HCT116 (cell line): ENCODE data around the gene WDR70. TPM values are rescaled to one million over a fixed set of nuclear protein-coding genes. Genes with fewer than 3 reads are reported as not detected.
"Not testable (repeated sequence)": the region's sequence is repeated elsewhere in the genome, so short reads cannot be mapped to it uniquely, and the experiment has no call there.

Source experiments
- ATAC-seq: fragments of 200-7000 bp; cut with Tn5 transposase; 2 replicates; pipeline ENCODE4 v1.9.1; 2020; ENCODE audit warnings: mild to moderate bottlenecking, moderate library complexity
- BruUV-seq: library from RNA; stranded (reverse); fragments of 400-500 nt; replicated peaks from 2 replicates; lab custom pipeline; 2021; lab: Mats Ljungman, UMichigan
- CTCF ChIA-PET: fragments of 300-600 bp; sonication (Branson Sonifier 250); formaldehyde crosslinking; loops from one replicate; lab custom pipeline; 2021; ENCODE audit warnings: antibody characterized with exemption; lab: Charles Lee
- POLR2A ChIA-PET: fragments of 300-600, 350-600 bp; sonication (Branson Sonifier 250); formaldehyde crosslinking; loops from one replicate; lab custom pipeline; 2021; ENCODE audit warnings: antibody characterized with exemption; lab: Charles Lee
- RAD21 ChIA-PET, 2 experiments: fragments of 300-600 bp; sonication (Branson Sonifier 250); formaldehyde crosslinking; loops; one replicate each; lab custom pipeline; 2023; ENCODE audit warnings: low total read pairs in 2 of 2; ENCODE audit not compliant: uncharacterized antibody in 2 of 2, unreplicated experiment in 2 of 2, low non-redundant PET in 1 of 2; lab: Charles Lee
- DNase-seq: peaks from one replicate; pipeline ENCODE4 v3.0.0-alpha.2; 2010; ENCODE audit warnings: low read depth, low spot score
- H2AFZ ChIP-seq: fragments of 200-600 bp; shearing (Covaris generic), sonication (generic); 2 replicates; pipeline ENCODE4 v1.6.1; 2017; ENCODE audit warnings: low read depth, mixed run types, mixed read lengths, antibody characterized with exemption, low read length; ENCODE audit not compliant: poor library complexity, severe bottlenecking
- H3K27ac ChIP-seq: 2 replicates; pipeline ENCODE4 v1.5.1; 2012; ENCODE audit warnings: low read depth, low read length
- H3K27me3 ChIP-seq: fragments of 200-600 bp; sonication (generic); 2 replicates; pipeline ENCODE4 v1.6.1; 2016; ENCODE audit warnings: mixed run types, low read length, mixed read lengths; ENCODE audit not compliant: insufficient read depth
- H3K36me3 ChIP-seq, 2 experiments: fragments of 200-500 bp in 1 of 2; fragments of 200-600 bp in 1 of 2; sonication (Bioruptor generic) in 1 of 2; sonication (generic) in 1 of 2; 2 replicates each; pipeline versions ENCODE4 v1.5.1 to v1.6.1; 2014 to 2016; ENCODE audit warnings: low read length in 2 of 2, inconsistent platforms in 1 of 2, mixed read lengths in 1 of 2, mixed run types in 1 of 2; ENCODE audit not compliant: insufficient read depth in 2 of 2, control insufficient read depth in 1 of 2
- H3K4me1 ChIP-seq, 2 experiments: fragments of 200-600 bp in 1 of 2; sonication (generic) in 1 of 2; 2 replicates each; pipeline versions ENCODE4 v1.5.1 to v1.6.1; 2012 to 2017; ENCODE audit warnings: low read length in 2 of 2, inconsistent platforms in 1 of 2, mild to moderate bottlenecking in 1 of 2, mixed read lengths in 1 of 2, mixed run types in 1 of 2, moderate library complexity in 1 of 2; ENCODE audit not compliant: insufficient read depth in 2 of 2, control insufficient read depth in 1 of 2
- H3K4me2 ChIP-seq: fragments of 200-600 bp; sonication (generic); 2 replicates; pipeline ENCODE4 v1.6.1; 2017; ENCODE audit warnings: mixed run types, low read length, mixed read lengths
- H3K4me3 ChIP-seq, 2 experiments: fragments of 200-600 bp in 1 of 2; sonication (generic) in 1 of 2; replicated peaks in 1 of 2; 2 replicates each; pipeline ENCODE4 v1.5.1; 2011 to 2016; ENCODE audit warnings: low read length in 2 of 2, control low read depth in 1 of 2, low read depth in 1 of 2, mild to moderate bottlenecking in 1 of 2, mixed read lengths in 1 of 2, mixed run types in 1 of 2
- H3K79me2 ChIP-seq: fragments of 200-600 bp; sonication (generic); 2 replicates; pipeline ENCODE4 v1.6.1; 2017; ENCODE audit warnings: mild to moderate bottlenecking, mixed run types, low read length, moderate library complexity, mixed read lengths; ENCODE audit not compliant: insufficient read depth
- H3K9ac ChIP-seq: fragments of 200-600 bp; sonication (generic); 2 replicates; pipeline ENCODE4 v1.6.1; 2016; ENCODE audit warnings: low read length, mixed read lengths
- H3K9me2 ChIP-seq: fragments of 200-600 bp; sonication (generic), shearing (Covaris generic); 2 replicates; pipeline ENCODE4 v1.6.1; 2017; ENCODE audit warnings: mixed run types, mild to moderate bottlenecking, moderate library complexity; ENCODE audit not compliant: insufficient read depth
- H3K9me3 ChIP-seq, 2 experiments: fragments of 200-500 bp in 1 of 2; fragments of 200-600 bp in 1 of 2; sonication (Bioruptor generic) in 1 of 2; sonication (generic) in 1 of 2; 2 replicates each; pipeline ENCODE4 v1.6.1; 2014 to 2017; ENCODE audit warnings: low read length in 2 of 2, mixed read lengths in 2 of 2, inconsistent platforms in 1 of 2, low read depth in 1 of 2, mild to moderate bottlenecking in 1 of 2, mixed run types in 1 of 2, moderate library complexity in 1 of 2; ENCODE audit not compliant: control insufficient read depth in 1 of 2, insufficient read depth in 1 of 2
- H4K20me1 ChIP-seq: fragments of 200-600 bp; sonication (generic), shearing (Covaris generic); 2 replicates; pipeline ENCODE4 v1.6.1; 2017; ENCODE audit warnings: mixed run types, mild to moderate bottlenecking, moderate library complexity; ENCODE audit not compliant: insufficient read depth
- ATF3 ChIP-seq: IDR thresholded peaks from 2 replicates; pipeline ENCODE4 v1.6.1; 2012
- CBX3 ChIP-seq: IDR thresholded peaks from 2 replicates; pipeline ENCODE4 v1.6.1; 2012; ENCODE audit warnings: low read depth
- ELF1 ChIP-seq: IDR thresholded peaks from 2 replicates; pipeline ENCODE4 v1.6.1; 2012; ENCODE audit warnings: low read depth, borderline replicate concordance
- EZH2phosphoT487 ChIP-seq: fragments of 200-600 bp; IDR thresholded peaks from 2 replicates; pipeline ENCODE4 v1.6.1; 2018; ENCODE audit warnings: antibody characterized with exemption, borderline replicate concordance
- FOSL1 ChIP-seq: IDR thresholded peaks from 2 replicates; pipeline ENCODE4 v1.6.1; 2012; ENCODE audit warnings: low read depth
- JUND ChIP-seq: IDR thresholded peaks from 2 replicates; pipeline ENCODE4 v1.6.1; 2012
- MAX ChIP-seq: IDR thresholded peaks from 2 replicates; pipeline ENCODE4 v1.6.1; 2012
- POLR2AphosphoS5 ChIP-seq: IDR thresholded peaks from 2 replicates; pipeline ENCODE4 v1.6.1; 2011; ENCODE audit warnings: mild to moderate bottlenecking, low read depth, low read length, moderate library complexity
- RAD21 ChIP-seq: IDR thresholded peaks from 2 replicates; pipeline ENCODE4 v1.6.1; 2012; ENCODE audit warnings: low read depth, mild to moderate bottlenecking
- REST ChIP-seq: IDR thresholded peaks from 2 replicates; pipeline ENCODE4 v1.6.1; 2012; ENCODE audit warnings: low read depth
- SIN3A ChIP-seq: IDR thresholded peaks from 2 replicates; pipeline ENCODE4 v1.6.1; 2012; ENCODE audit warnings: low read depth
- SP1 ChIP-seq: IDR thresholded peaks from 2 replicates; pipeline ENCODE4 v1.6.1; 2012; ENCODE audit warnings: low read depth
- SRF ChIP-seq: IDR thresholded peaks from 2 replicates; pipeline ENCODE4 v1.6.1; 2012; ENCODE audit warnings: low read depth
- TCF7L2 ChIP-seq: IDR thresholded peaks from 2 replicates; pipeline ENCODE4 v1.7.0; 2011; ENCODE audit warnings: borderline replicate concordance, inconsistent platforms; ENCODE audit not compliant: insufficient read depth, insufficient read length; ENCODE audit errors: extremely low read depth
- YY1 ChIP-seq: IDR thresholded peaks from 2 replicates; pipeline ENCODE4 v1.6.1; 2011; ENCODE audit warnings: low read length, low read depth, moderate library complexity, mild to moderate bottlenecking; ENCODE audit not compliant: insufficient replicate concordance; ENCODE audit errors: extremely low read depth
- ZBTB33 ChIP-seq: IDR thresholded peaks from 2 replicates; pipeline ENCODE4 v1.6.1; 2011; ENCODE audit warnings: mild to moderate bottlenecking, low read length, moderate library complexity; ENCODE audit not compliant: insufficient replicate concordance; ENCODE audit errors: extremely low read depth
- ZFX ChIP-seq: fragments of 450-650 bp; IDR thresholded peaks from 2 replicates; pipeline ENCODE4 v1.6.1; 2017
- intact Hi-C: fragments of 100-400 bp; cut with micrococcal nuclease; formaldehyde crosslinking; loops from 2 replicates; pipeline ENCODE4 v1.10.0; 2022
- total RNA-seq: library from RNA; stranded (reverse); gene quantifications from one replicate; pipeline ENCODE4 v1.2.1, GENCODE V29; 2021; ENCODE audit not compliant: unreplicated experiment

The WDR70 gene
- total RNA-seq, 1 experiment from 2014 or later: 31.1 TPM

- Histone ChIP-seq H3K4me2 (no peak overlapping the region), H3K27me3 (no peaks in the 10 kb centered on the region), H2AFZ (no peak overlapping the region), H3K9me2 (no peaks in the 10 kb centered on the region), H3K9ac (no peak overlapping the region), H3K9me3 (peaks cover 5 to 9% of the 10 kb centered on the region in 2 experiments; a peak in 2 of 4 replicates), H3K36me3 (no peaks in the 10 kb centered on the region), H3K4me1 (no peaks in the 10 kb centered on the region), H3K4me3 (no peak overlapping the region), H3K79me2 (no peaks in the 10 kb centered on the region), H3K27ac (no peak overlapping the region), H4K20me1 (no peaks in the 10 kb centered on the region)
- ChIA-PET RAD21 (no interaction called here), POLR2A (no interaction called here), CTCF (no interaction called here)
- ATAC-seq: no peak
- BruUV-seq: no TSS peak
- no peak for TF ChIP-seq FOSL1
- no peak for TF ChIP-seq EZH2phosphoT487
- TF ChIP-seq SRF: no peak
- no peak for TF ChIP-seq ZBTB33
- TF ChIP-seq POLR2AphosphoS5: no peak
- no peak for TF ChIP-seq TCF7L2
- TF ChIP-seq YY1: no peak
- no peak for TF ChIP-seq SP1
- no peak for TF ChIP-seq CBX3
- TF ChIP-seq REST: no peak
- no peak for TF ChIP-seq MAX
- no peak for TF ChIP-seq ZFX
- no peak for TF ChIP-seq RAD21
- TF ChIP-seq ATF3: no peak
- no peak for TF ChIP-seq ELF1
- TF ChIP-seq JUND: no peak
- no peak for TF ChIP-seq SIN3A
- no peak for DNase-seq
- intact Hi-C loops: no loop called here
Measured at GRCh38 chr5:37777432-37778130, 398.5 kb downstream of the WDR70 start.

GRCh38 chr5:37781409-37781808, 402.3 kb downstream of the WDR70 start:
- H3K4me1 ChIP-seq, intact Hi-C loops, ATAC-seq, H3K27ac ChIP-seq, H3K79me2 ChIP-seq, H3K36me3 ChIP-seq, H3K4me3 ChIP-seq, H3K9ac ChIP-seq, DNase-seq, H3K9me3 ChIP-seq, H4K20me1 ChIP-seq, RAD21 ChIA-PET, POLR2A ChIA-PET, H3K9me2 ChIP-seq, CTCF ChIA-PET, BruUV-seq, H3K4me2 ChIP-seq, H3K27me3 ChIP-seq, H2AFZ ChIP-seq: not testable (repeated sequence)
